SK-N-SH (cell line): ENCODE data around the gene MEAK7. TPM values are rescaled to one million over a fixed set of nuclear protein-coding genes. Genes with fewer than 3 reads are reported as not detected.

ENCODE experiments used
- CTCF ChIA-PET: fragments of 300-600, 350-600 bp; formaldehyde crosslinking; extraction: SDS; loops from one replicate; lab custom pipeline; 2021; lab: Yijun Ruan, JAX
- POLR2A ChIA-PET: fragments of 350-600 bp; sonication (Branson Sonifier 250); formaldehyde crosslinking; extraction: SDS; loops from one replicate; lab custom pipeline; 2020; ENCODE audit warnings: antibody characterized with exemption, inconsistent platforms; lab: Yijun Ruan, JAX
- DNase-seq: peaks from one replicate; pipeline ENCODE4 v3.0.0; 2012
- H2AFZ ChIP-seq: fragments of 200-600 bp; sonication (generic); 2 replicates; pipeline ENCODE4 v1.8.1; 2016; ENCODE audit warnings: antibody characterized with exemption, mild to moderate bottlenecking, low read depth
- H3F3A ChIP-seq: fragments of 200-600 bp; sonication (generic); replicated peaks from 2 replicates; pipeline ENCODE3; 2016; ENCODE audit warnings: antibody characterized with exemption, mild to moderate bottlenecking; ENCODE audit not compliant: insufficient read depth
- H3K27ac ChIP-seq, 2 experiments: fragments of 200-500 bp in 1 of 2; fragments of 200-600 bp in 1 of 2; sonication (Bioruptor generic) in 1 of 2; sonication (generic), shearing (Covaris generic) in 1 of 2; 2 replicates each; pipeline versions ENCODE4 v1.5.1 to v1.6.1; 2014 to 2016; ENCODE audit warnings: low read depth in 2 of 2, inconsistent platforms in 1 of 2, low read length in 1 of 2, mild to moderate bottlenecking in 1 of 2, mixed read lengths in 1 of 2
- H3K27me3 ChIP-seq: fragments of 200-600 bp; sonication (generic), shearing (Covaris generic); 2 replicates; pipeline ENCODE4 v1.6.1; 2016; ENCODE audit warnings: mixed run types; ENCODE audit not compliant: insufficient read depth
- H3K36me3 ChIP-seq, 2 experiments: fragments of 200-500 bp in 1 of 2; fragments of 200-600 bp in 1 of 2; sonication (Bioruptor generic) in 1 of 2; sonication (generic) in 1 of 2; replicated peaks in 1 of 2; 2 replicates each; pipeline versions ENCODE3 to v1.5.1; 2014 to 2016; ENCODE audit warnings: low read length in 1 of 2, mild to moderate bottlenecking in 1 of 2; ENCODE audit not compliant: insufficient read depth in 2 of 2, control insufficient read depth in 1 of 2
- H3K4me1 ChIP-seq, 2 experiments: fragments of 200-500 bp in 1 of 2; fragments of 200-600 bp in 1 of 2; sonication (Bioruptor generic) in 1 of 2; sonication (generic), shearing (Covaris generic) in 1 of 2; 2 replicates each; pipeline versions ENCODE4 v1.5.1 to v1.6.1; 2014 to 2016; ENCODE audit warnings: low read depth in 1 of 2, low read length in 1 of 2, mixed run types in 1 of 2; ENCODE audit not compliant: insufficient read depth in 2 of 2, control insufficient read depth in 1 of 2
- H3K4me2 ChIP-seq: fragments of 200-600 bp; sonication (generic), shearing (Covaris generic); 2 replicates; pipeline ENCODE4 v1.6.1; 2017; ENCODE audit warnings: mixed run types
- H3K4me3 ChIP-seq, 2 experiments: fragments of 200-500 bp in 1 of 2; fragments of 200-600 bp in 1 of 2; sonication (Bioruptor generic) in 1 of 2; sonication (generic), shearing (Covaris generic) in 1 of 2; 2 replicates each; pipeline versions ENCODE4 v1.5.1 to v1.8.1; 2014 to 2016; ENCODE audit warnings: low read depth in 2 of 2, inconsistent platforms in 1 of 2, low read length in 1 of 2, mild to moderate bottlenecking in 1 of 2, mixed read lengths in 1 of 2, moderate library complexity in 1 of 2
- H3K79me2 ChIP-seq: fragments of 200-600 bp; sonication (generic); 2 replicates; pipeline ENCODE4 v1.8.1; 2017; ENCODE audit warnings: mild to moderate bottlenecking; ENCODE audit not compliant: insufficient read depth
- H3K9ac ChIP-seq: fragments of 200-600 bp; sonication (generic); 2 replicates; pipeline ENCODE4 v1.6.1; 2017; ENCODE audit warnings: mixed run types
- H3K9me2 ChIP-seq: fragments of 200-600 bp; sonication (generic); 2 replicates; pipeline ENCODE4 v1.6.1; 2017; ENCODE audit warnings: mixed run types
- H3K9me3 ChIP-seq: fragments of 200-600 bp; sonication (generic); 2 replicates; pipeline ENCODE4 v1.6.1; 2017; ENCODE audit warnings: mixed run types, mild to moderate bottlenecking, moderate library complexity
- H4K20me1 ChIP-seq: fragments of 200-600 bp; sonication (generic); 2 replicates; pipeline ENCODE4 v1.6.1; 2017; ENCODE audit warnings: mild to moderate bottlenecking, mixed run types; ENCODE audit not compliant: insufficient read depth
- EP300 ChIP-seq, 2 experiments: IDR thresholded peaks; 2 replicates each; pipeline versions ENCODE4 v1.4.0 to v1.6.1; 2012; ENCODE audit warnings: borderline replicate concordance in 1 of 2, low read depth in 1 of 2, low read length in 1 of 2
- JUND ChIP-seq: IDR thresholded peaks from 2 replicates; pipeline ENCODE4 v1.4.0; 2012
- NRF1 ChIP-seq: IDR thresholded peaks from 2 replicates; pipeline ENCODE4 v1.6.1; 2012; ENCODE audit warnings: low read depth, mild to moderate bottlenecking, low read length
- RCOR1 ChIP-seq: fragments of 150-350 bp; IDR thresholded peaks from 2 replicates; pipeline ENCODE4 v1.6.1; 2017; ENCODE audit warnings: antibody characterized with exemption, low read length
- SIN3A ChIP-seq: IDR thresholded peaks from 2 replicates; pipeline ENCODE4 v1.6.1; 2012; ENCODE audit warnings: low read depth, mild to moderate bottlenecking, low read length, moderate library complexity, borderline replicate concordance
- SMC3 ChIP-seq: IDR thresholded peaks from 2 replicates; pipeline ENCODE4 v1.6.1; 2012; ENCODE audit warnings: low read depth, low read length, improper control_type of control experiment
- WGBS: methylation state at CpG from one replicate; pipeline ENCODE4 v1.1.6; 2017; ENCODE audit warnings: low lambda C conversion rate; 5-methylcytosine and 5-hydroxymethylcytosine counted together
- polyA plus RNA-seq, 3 experiments: library from polyadenylated mRNA; depleted of rRNA; stranded (reverse); fragments of >200 nt; gene quantifications; 2 replicates each; pipeline ENCODE4 v1.2.3, GENCODE V29; 2012

Gene MEAK7
- polyA plus RNA-seq, 1 of the 3 experiments (the other 2 are of a cell fraction): 11.9 TPM

GRCh38 chr16:84455031-84455430 lies 49.4 kb downstream of the MEAK7 start:
- POLR2A ChIA-PET: no interaction called here
- Histone ChIP-seq H3K27me3 (no peaks in the 10 kb centered on the region), H2AFZ (no peak overlapping the region), H3K9me2 (no peaks in the 10 kb centered on the region), H3F3A (no peaks in the 10 kb centered on the region), H4K20me1 (no peaks in the 10 kb centered on the region), H3K4me1 (no peaks in the 10 kb centered on the region), H3K79me2 (no peaks in the 10 kb centered on the region), H3K27ac (no peak overlapping the region), H3K4me2 (no peak overlapping the region), H3K9ac (no peak overlapping the region), H3K36me3 (no peaks in the 10 kb centered on the region), H3K4me3 (no peak overlapping the region), H3K9me3 (no peaks in the 10 kb centered on the region)
- WGBS: 91% methylated on average over 7 of the region's 9 CpGs
- CTCF ChIA-PET: no interaction called here
- no peak for DNase-seq
- TF ChIP-seq EP300 (IDR thresholded peaks at IDR 0.05; ENCODE audit: borderline replicate concordance in 1 of 2, low read depth in 1 of 2, low read length in 1 of 2) (no peak), JUND (no peak), RCOR1 (no peak), SMC3 (no peak), SIN3A (no peak), NRF1 (no peak)

Other genes with a start within 250 kb of the MEAK7 start
- gene WFDC1, start 209.8 kb downstream of the MEAK7 start, polyA plus RNA-seq (2012; rRNA removed): 0.03 and 0.23 TPM in 2 replicates
- 0.33 and 0.47 TPM in 2 replicates for gene ATP2C2, start 136.1 kb downstream of the MEAK7 start, polyA plus RNA-seq (2012; rRNA removed)
- gene COTL1, start 113.4 kb upstream of the MEAK7 start, polyA plus RNA-seq (2012; rRNA removed): 59.5 and 91.6 TPM in 2 replicates
- gene KLHL36, start 143.9 kb upstream of the MEAK7 start, polyA plus RNA-seq (2012; rRNA removed): 39.8 and 43.3 TPM in 2 replicates
- gene USP10, start 195.3 kb upstream of the MEAK7 start, polyA plus RNA-seq (2012; rRNA removed): 41.6 and 49.2 TPM in 2 replicates